Measurements from ENCODE around the gene C1QB.
"Not testable (repeated sequence)": the region's sequence is repeated elsewhere in the genome, so short reads cannot be mapped to it uniquely, and the experiment has no call there.

The C1QB gene

GRCh38 chr1:22697980-22698379, 44.9 kb downstream of the C1QB start:
- Mint-ChIP-seq H3K4me1 (no peaks in the 10 kb centered on the region), H3K4me3 (no peak overlapping the region), H3K36me3 (ENCODE audit: low read depth) (no peaks in the 10 kb centered on the region), H3K27me3 (ENCODE audit: low read depth, poor library complexity) (peaks cover 8% of the 10 kb centered on the region), H3K9me3 (no peaks in the 10 kb centered on the region), H3K27ac (peak overlapping the region; percentile 6)
- no peak for DNase-seq
- TF ChIP-seq, protein P1, sequence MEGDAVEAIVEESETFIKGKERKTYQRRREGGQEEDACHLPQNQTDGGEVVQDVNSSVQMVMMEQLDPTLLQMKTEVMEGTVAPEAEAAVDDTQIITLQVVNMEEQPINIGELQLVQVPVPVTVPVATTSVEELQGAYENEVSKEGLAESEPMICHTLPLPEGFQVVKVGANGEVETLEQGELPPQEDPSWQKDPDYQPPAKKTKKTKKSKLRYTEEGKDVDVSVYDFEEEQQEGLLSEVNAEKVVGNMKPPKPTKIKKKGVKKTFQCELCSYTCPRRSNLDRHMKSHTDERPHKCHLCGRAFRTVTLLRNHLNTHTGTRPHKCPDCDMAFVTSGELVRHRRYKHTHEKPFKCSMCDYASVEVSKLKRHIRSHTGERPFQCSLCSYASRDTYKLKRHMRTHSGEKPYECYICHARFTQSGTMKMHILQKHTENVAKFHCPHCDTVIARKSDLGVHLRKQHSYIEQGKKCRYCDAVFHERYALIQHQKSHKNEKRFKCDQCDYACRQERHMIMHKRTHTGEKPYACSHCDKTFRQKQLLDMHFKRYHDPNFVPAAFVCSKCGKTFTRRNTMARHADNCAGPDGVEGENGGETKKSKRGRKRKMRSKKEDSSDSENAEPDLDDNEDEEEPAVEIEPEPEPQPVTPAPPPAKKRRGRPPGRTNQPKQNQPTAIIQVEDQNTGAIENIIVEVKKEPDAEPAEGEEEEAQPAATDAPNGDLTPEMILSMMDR (IDR thresholded peaks at IDR 0.05), result no peak

DNA sequence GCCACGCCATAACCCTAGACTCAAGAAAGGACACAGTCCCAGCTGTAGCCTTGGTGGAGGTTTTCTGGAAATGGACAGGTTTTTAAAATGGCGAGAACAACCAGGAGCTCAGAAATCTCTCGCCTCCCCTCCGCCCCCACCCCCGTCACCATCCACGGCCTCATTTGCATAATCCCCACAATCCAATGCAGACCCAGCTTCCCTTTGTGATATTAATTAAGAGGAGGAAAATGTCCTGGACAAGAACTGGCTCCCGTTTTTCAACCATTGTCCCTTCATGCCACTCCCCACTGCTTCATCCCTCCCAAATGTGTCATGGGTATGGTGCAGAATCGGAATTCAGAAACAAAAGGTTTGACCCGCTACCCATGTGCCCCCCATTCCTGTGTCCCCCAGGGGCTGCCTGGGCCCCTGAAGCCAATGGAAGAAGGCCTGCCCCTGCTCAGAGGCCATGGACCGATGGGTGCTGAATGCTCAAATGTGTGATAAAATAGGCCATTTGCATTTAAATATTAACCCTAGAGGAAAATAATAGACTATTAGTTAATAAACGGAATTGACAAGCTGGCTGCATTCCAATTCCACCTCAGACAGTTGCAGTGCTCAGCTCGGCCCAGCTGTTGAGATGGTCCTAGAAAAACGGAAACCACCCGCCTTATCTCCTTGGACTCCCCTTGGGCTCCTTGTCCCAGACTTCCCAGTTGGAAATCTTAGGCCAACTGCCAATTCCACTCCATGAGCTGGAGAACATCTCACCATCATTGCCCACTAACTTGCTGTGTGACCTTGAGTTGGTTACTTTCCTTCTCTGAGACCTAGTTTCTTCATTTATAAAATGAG, 46.9 kb downstream of the C1QB start:
- Mint-ChIP-seq H3K4me3 (no peak overlapping the region), H3K36me3 (ENCODE audit: low read depth) (no peaks in the 10 kb centered on the region), H3K4me1 (no peaks in the 10 kb centered on the region), H3K9me3 (no peaks in the 10 kb centered on the region), H3K27me3 (ENCODE audit: low read depth, poor library complexity) (peaks cover 13% of the 10 kb centered on the region), H3K27ac (no peak overlapping the region)
- no peak for DNase-seq
- TF ChIP-seq, protein P1 (IDR thresholded peaks at IDR 0.05), result no peak

GRCh38 chr1:22702296-22703085, 49.5 kb downstream of the C1QB start:
- TF ChIP-seq, protein P1 (IDR thresholded peaks at IDR 0.05), result no peak
- no peaks in the 10 kb centered on the region for H3K9me3 Mint-ChIP-seq
- peak overlapping the region; percentile 27 for H3K27ac Mint-ChIP-seq
- peaks cover 17% of the 10 kb centered on the region for H3K27me3 Mint-ChIP-seq (ENCODE audit: low read depth, poor library complexity)
- no peak overlapping the region for H3K4me3 Mint-ChIP-seq
- no peak for DNase-seq
- no peaks in the 10 kb centered on the region for H3K4me1 Mint-ChIP-seq
- no peaks in the 10 kb centered on the region for H3K36me3 Mint-ChIP-seq (ENCODE audit: low read depth)

DNA sequence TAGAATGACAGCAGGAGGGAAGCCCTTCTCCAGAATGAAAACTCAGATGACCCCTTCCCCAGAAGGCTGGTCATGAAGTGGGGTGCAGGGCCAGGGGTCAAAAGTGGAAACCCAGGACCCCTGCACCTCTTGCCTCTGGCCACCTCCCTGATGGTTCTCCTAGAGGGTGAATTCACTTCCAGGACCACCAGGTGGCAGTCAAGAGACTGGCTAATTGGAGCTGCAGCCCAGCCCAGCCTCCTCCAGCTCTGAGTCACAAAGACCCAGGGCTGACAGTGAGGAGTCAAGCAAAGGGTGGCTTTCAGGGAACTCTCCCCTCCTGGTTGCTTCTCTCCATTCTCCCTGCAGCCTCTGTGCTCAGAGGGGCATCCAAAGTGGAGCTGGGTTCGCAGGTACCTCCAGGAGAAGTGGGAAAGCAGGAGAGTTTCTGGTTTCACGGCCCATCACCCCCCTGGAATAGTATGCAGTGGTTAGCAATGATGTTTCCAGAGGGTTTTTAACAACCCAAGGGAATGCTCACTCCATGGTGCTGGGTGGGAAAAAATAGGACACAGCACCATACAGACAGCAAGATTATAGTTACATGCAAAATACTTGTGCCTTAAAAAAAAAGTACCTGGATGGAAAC, 51.5 kb downstream of the C1QB start:
- DNase-seq, result peak; percentile 87
- no peaks in the 10 kb centered on the region for H3K9me3 Mint-ChIP-seq
- TF ChIP-seq, protein P1 (IDR thresholded peaks at IDR 0.05), result peak; percentile 94
- no peak overlapping the region for H3K4me3 Mint-ChIP-seq
- H3K27me3 Mint-ChIP-seq (ENCODE audit: low read depth, poor library complexity), result peaks cover 27% of the 10 kb centered on the region
- H3K27ac Mint-ChIP-seq, result no peak overlapping the region
- H3K36me3 Mint-ChIP-seq (ENCODE audit: low read depth), result no peaks in the 10 kb centered on the region
- H3K4me1 Mint-ChIP-seq, result peaks cover 6% of the 10 kb centered on the region

GRCh38 chr1:22705586-22705985, 52.5 kb downstream of the C1QB start:
- no peak overlapping the region for H3K4me3 Mint-ChIP-seq
- no peak for DNase-seq
- peaks cover 30% of the 10 kb centered on the region for H3K27me3 Mint-ChIP-seq (ENCODE audit: low read depth, poor library complexity)
- H3K27ac Mint-ChIP-seq, result no peak overlapping the region
- peaks cover 9% of the 10 kb centered on the region for H3K4me1 Mint-ChIP-seq
- no peaks in the 10 kb centered on the region for H3K36me3 Mint-ChIP-seq (ENCODE audit: low read depth)
- TF ChIP-seq, protein P1 (IDR thresholded peaks at IDR 0.05), result no peak
- no peaks in the 10 kb centered on the region for H3K9me3 Mint-ChIP-seq

- H3K36me3 Mint-ChIP-seq (ENCODE audit: low read depth); H3K9me3 Mint-ChIP-seq; H3K27ac Mint-ChIP-seq; H3K4me1 Mint-ChIP-seq; DNase-seq; H3K4me3 Mint-ChIP-seq: not testable (repeated sequence)
- peaks cover 30% of the 10 kb centered on the region for H3K27me3 Mint-ChIP-seq (ENCODE audit: low read depth, poor library complexity)
Measured at GRCh38 chr1:22706100-22706499, 53.1 kb downstream of the C1QB start.
